Daoy (cell line): ENCODE measurements around the gene ZBTB44. TPM values are rescaled to one million over a fixed set of nuclear protein-coding genes. Genes with fewer than 3 reads are reported as not detected.
"Not testable (repeated sequence)": the region's sequence is repeated elsewhere in the genome, so short reads cannot be mapped to it uniquely, and the experiment has no call there.

Experiments
- DNase-seq: peaks from one replicate; pipeline ENCODE4 v3.0.0-alpha.2; 2015; ENCODE audit warnings: low read depth
- total RNA-seq: library from RNA; depleted of rRNA; stranded (reverse); fragments of >200 nt; shearing (Covaris generic); gene quantifications from 2 replicates; pipeline ENCODE4 v1.2.3, GENCODE V29; 2014

Gene ZBTB44
- total RNA-seq, 1 experiment from 2014 or later: 17.4 TPM

GRCh38 chr11:130199792-130200191 lies 114.9 kb downstream of the ZBTB44 start:
- DNase-seq: no peak

DNA sequence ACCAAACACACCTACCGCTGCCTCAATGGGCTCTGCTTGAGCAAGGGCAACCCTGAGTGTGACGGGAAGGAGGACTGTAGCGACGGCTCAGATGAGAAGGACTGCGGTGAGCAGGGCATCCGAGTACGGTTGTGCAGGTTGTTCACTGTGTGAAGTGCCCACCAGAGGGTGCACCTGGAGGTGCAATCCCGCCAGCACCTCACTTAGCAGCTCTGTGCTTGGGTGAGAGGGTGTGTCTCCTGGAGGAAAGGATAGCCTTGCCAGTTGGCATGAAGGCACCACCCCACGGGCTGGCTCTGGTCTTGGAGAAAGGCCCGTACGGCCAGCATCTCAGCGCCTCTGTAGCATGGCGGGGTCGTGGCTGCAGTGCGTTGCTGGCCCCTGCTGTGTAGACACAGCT lies 115.8 kb downstream of the ZBTB44 start:
- DNase-seq: no peak

DNA sequence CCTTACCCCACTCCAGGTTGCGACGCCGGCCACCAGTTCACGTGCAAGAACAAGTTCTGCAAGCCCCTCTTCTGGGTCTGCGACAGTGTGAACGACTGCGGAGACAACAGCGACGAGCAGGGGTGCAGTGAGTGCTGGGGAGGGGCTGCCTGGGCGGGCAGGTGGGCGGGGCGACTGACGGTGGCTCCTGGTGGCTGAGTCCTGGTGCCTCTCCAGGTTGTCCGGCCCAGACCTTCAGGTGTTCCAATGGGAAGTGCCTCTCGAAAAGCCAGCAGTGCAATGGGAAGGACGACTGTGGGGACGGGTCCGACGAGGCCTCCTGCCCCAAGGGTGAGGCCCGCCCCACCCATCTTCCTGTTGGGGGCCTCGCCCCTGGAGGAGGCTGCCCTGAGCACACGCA lies 116.4 kb downstream of the ZBTB44 start:
- DNase-seq: no peak

DNA sequence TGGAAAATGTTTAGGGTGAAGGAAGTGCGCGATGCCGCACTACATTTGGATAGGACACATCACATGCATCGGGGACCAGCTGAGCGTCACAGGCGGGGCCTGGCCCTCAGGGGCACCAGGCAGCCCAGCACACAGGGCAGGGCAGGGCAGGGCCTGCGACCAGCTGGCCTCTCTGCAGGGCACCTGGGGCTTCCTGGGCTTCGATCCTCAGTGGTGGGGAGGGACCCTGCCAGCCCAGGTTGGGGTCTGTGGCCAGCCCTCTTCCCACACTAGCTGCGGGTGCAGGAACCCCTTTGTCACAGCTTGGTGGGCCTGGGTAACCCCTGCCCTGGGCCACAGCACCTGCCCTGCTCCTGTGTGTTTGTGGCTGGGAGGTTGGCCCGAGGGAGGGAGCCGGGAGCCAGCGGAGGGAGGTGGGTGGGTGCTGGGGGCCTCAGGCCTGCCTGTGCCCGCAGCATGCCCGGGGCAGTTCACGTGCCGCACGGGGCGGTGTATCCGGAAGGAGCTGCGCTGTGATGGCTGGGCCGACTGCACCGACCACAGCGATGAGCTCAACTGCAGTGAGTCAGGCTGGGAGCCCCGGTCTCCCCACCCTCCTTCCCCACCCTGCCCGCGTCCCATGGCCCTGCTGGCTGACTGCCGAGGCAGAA lies 117.2 kb downstream of the ZBTB44 start:
- DNase-seq: peak; percentile 90

- DNase-seq: no peak
Measured at GRCh38 chr11:130194241-130195023, 120.3 kb downstream of the ZBTB44 start.

- not testable (repeated sequence) for DNase-seq
Measured at GRCh38 chr11:130193551-130193950, 121.2 kb downstream of the ZBTB44 start.

DNA sequence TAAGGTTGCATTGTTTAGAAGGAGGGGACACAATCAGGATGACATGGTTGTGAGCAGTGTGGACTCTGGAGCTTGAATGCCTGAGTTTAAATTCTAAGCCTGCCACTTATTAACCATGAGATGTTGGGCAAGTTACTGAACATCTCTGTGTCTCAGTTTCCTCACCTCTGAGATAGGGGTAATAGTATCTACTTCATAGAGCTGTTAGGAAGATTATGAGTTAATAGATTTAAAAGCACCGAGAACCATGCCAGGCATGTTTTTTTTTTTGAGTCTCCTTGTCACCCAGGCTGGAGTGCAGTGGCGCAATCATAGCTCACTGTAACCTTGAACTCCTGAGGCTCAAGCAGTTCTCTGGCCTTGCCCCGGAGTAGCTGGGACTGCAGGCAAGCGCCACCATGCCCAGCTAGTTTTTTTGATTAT lies 121.9 kb downstream of the ZBTB44 start:
- no peak for DNase-seq

- no peak for DNase-seq
Measured at GRCh38 chr11:130191896-130192295, 122.8 kb downstream of the ZBTB44 start.

- DNase-seq: no peak
Measured at GRCh38 chr11:130190371-130190881, 124.3 kb downstream of the ZBTB44 start.

DNA sequence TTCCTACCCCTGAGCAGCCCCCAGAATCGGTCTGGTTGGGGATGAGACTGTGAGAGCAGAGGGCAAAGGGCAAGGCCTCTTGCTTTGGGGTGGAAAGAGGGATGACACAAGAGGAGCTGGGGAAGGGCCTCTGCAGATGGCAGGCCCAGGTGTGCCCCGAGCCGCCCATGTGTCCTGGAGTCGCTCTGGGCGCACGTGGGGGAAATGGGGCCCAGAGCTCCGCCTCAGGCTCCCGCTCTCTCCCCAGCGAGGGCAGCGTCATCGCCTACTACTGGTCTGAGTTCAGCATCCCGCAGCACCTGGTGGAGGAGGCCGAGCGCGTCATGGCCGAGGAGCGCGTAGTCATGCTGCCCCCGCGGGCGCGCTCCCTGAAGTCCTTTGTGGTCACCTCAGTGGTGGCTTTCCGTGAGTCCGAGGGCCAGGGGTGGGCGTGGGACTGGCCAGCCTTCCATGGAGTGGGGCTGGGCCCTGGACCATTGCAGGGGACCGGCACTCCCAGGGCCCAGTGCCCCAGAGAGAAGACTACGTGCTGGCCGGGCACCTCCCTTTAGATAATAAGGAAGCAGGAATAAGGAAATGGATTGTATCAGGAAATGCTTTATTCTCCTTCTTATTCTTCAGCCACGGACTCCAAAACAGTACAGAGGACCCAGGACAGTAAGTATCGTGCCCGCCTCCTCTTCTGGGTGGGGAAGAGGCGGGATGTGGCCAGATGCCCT lies 125.1 kb downstream of the ZBTB44 start:
- no peak for DNase-seq

- no peak for DNase-seq
Measured at GRCh38 chr11:130188585-130189347, 126.0 kb downstream of the ZBTB44 start.

DNA sequence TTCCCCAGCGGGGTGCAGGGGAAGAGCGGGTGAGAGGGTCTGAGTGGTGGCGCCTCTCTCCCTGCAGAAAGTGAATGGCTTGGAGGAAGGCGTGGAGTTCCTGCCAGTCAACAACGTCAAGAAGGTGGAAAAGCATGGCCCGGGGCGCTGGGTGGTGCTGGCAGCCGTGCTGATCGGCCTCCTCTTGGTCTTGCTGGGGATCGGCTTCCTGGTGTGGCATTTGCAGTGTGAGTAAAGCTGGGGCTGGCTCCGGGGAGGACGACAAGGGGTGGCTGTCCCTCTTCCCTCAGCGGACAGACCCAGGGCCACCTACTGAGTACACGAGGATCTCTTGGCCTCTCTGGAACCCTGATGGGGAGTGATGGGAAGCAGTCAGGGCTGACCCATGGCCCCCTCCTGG lies 126.7 kb downstream of the ZBTB44 start:
- no peak for DNase-seq

- no peak for DNase-seq
Measured at GRCh38 chr11:130187096-130187495, 127.6 kb downstream of the ZBTB44 start.

- no peak for DNase-seq
Measured at GRCh38 chr11:130183878-130184610, 130.7 kb downstream of the ZBTB44 start.

DNA sequence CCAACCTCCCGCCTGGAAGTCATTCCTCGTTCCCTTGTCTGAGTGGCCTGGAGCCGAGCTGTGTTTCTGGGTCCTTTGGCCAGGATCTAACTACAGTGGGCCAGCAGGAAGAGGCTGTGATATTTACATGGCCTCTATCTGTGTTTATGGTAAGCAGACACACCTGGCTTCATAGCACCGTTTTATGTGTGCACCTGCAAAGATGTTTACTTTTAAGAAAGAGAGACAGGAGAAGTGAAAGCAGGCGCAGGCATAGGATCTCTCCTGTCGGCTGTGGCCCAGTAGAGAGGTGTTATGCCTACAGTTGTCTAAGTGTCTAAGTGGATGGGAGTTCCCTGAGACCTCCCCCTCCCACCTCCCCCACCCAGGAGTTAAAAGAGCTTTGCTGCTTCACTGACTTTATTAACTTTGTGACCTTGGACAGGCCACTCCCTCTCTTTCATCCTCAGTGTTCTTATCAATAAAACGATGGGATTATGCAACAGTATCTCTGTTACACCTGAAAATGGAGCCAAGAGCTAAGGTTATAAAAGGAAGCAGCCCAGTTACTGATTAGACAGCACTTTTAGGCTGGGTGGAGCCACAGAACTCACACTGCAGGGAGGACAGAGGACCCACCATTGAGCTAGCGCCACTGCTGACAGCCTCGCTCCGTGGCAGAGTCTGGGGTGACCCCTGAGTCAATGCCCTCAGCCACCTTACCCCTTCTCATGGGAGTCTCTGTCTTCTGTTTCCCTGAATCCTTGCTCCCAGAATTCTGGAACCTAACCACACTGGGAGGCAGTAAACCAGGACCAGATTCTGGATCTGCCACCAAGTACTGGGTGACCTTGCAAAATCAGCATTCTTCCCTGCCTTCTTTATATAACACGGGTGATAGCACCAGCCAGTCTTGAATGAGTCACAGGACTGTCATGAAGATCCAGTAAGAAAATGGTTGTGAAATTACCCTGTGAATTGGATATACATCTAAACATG lies 133.1 kb downstream of the ZBTB44 start:
- no peak for DNase-seq

- no peak for DNase-seq
Measured at GRCh38 chr11:130180896-130181294, 133.8 kb downstream of the ZBTB44 start.

DNA sequence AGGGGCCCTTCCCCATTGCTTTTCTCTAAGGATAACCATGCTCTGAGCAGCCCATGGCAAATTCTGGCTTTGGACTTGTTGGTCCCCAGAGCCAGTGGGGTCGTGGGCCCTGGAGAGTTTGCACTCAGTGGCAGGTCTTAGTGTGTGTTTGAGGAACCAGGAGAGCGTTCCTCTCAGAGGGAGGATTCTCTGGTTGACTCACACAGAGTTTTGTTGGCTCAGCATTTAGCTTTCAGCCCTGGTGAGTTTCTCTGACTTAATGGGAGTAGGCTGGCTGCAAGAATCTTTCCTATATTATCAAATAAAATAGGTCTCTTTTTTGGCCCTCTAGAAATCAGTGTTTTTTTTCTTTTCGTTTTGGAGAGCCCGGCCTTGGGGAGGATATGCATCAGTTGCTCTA lies 134.2 kb downstream of the ZBTB44 start:
- DNase-seq: no peak

DNA sequence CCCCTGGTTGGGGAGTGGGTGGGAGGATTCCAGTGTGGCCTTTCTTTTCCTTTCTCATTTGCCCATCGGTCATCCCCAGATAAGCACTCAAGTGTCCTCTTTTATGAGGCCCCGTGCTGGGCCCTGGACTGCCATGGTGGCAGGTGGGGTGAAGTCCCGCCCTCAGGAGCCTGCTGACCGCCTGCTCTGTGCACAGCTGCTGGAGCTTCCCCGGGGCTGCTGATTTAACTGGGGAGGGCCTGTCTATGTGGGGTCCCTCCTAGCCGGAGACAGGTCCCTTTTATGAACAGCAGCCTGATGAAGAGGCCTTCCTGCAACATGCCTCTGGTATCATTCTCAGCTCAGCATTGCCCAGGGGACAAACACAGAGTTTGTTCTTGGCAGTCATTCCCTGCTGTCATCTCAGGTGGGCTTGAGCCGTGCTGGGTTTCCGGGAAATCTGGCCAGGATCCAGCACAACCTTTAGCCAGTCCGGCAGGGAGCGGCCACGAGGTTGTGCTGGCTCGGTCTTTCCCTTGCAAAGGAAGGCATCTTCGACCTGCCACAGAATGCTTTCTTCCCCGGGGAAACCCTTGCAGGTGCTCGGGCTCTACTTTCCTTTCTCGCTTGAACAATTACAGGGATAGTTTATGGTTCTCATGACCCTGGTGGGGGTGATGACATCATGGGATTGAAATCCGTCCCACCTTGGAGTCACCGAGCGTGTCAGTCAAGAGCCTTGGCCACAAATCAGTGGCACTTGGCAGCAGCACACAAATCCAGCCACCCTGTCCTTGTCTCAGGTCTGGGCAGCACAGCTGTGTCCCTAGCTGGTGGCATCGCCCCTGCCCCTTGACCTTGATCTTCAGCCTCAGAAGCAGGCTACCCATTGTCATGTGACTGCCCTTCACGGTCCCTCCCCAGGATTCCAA lies 135.1 kb downstream of the ZBTB44 start:
- no peak for DNase-seq
